OCI-LY7 (cell line): ENCODE results near the gene MYPN. TPM values are rescaled to one million over a fixed set of nuclear protein-coding genes. Genes with fewer than 3 reads are reported as not detected.

Experiments used
- BruUV-seq: library from RNA; stranded (reverse); fragments of 400-500 nt; replicated peaks from 2 replicates; lab custom pipeline; 2021; lab: Mats Ljungman, UMichigan
- CTCF ChIA-PET: fragments of 300-600 bp; sonication (Branson Sonifier 250); formaldehyde crosslinking; loops from one replicate; lab custom pipeline; 2022; ENCODE audit warnings: antibody characterized with exemption; ENCODE audit not compliant: unreplicated experiment; lab: Charles Lee
- POLR2A ChIA-PET: fragments of 300-600 bp; sonication (Branson Sonifier 250); formaldehyde crosslinking; loops from one replicate; lab custom pipeline; 2022; ENCODE audit warnings: antibody characterized with exemption; lab: Charles Lee
- DNase-seq: peaks from one replicate; pipeline ENCODE4 v3.0.0-alpha.2; 2015; ENCODE audit warnings: low spot score
- H2AFZ ChIP-seq: fragments of 200-600 bp; sonication (generic), shearing (Covaris generic); 2 replicates; pipeline ENCODE4 v1.6.1; 2014; ENCODE audit warnings: mild to moderate bottlenecking, antibody characterized with exemption, low read length, moderate library complexity
- H3K27ac ChIP-seq: fragments of 200-600 bp; sonication (generic); 2 replicates; pipeline ENCODE4 v1.5.1; 2014; ENCODE audit warnings: mixed run types, low read depth, mild to moderate bottlenecking, moderate library complexity, low read length, inconsistent platforms; ENCODE audit not compliant: poor library complexity, severe bottlenecking
- H3K36me3 ChIP-seq: fragments of 200-600 bp; sonication (generic); 2 replicates; pipeline ENCODE4 v1.6.1; 2014; ENCODE audit warnings: mild to moderate bottlenecking, antibody characterized with exemption, low read length, moderate library complexity, mixed read lengths; ENCODE audit not compliant: insufficient read depth
- H3K4me1 ChIP-seq: fragments of 200-600 bp; sonication (generic); 2 replicates; pipeline ENCODE4 v1.5.1; 2014; ENCODE audit warnings: mild to moderate bottlenecking, low read length; ENCODE audit not compliant: insufficient read depth, poor library complexity, severe bottlenecking
- H3K4me2 ChIP-seq: fragments of 200-600 bp; sonication (generic); 2 replicates; pipeline ENCODE4 v1.6.1; 2014; ENCODE audit warnings: mild to moderate bottlenecking, low read length
- H3K4me3 ChIP-seq: fragments of 200-600 bp; sonication (generic); 2 replicates; pipeline ENCODE4 v1.5.1; 2014; ENCODE audit warnings: mild to moderate bottlenecking, low read depth, low read length; ENCODE audit not compliant: poor library complexity, severe bottlenecking
- H3K79me2 ChIP-seq: fragments of 200-600 bp; sonication (generic); 2 replicates; pipeline ENCODE4 v1.6.1; 2016; ENCODE audit warnings: low read depth, mild to moderate bottlenecking, low read length, moderate library complexity, mixed read lengths; ENCODE audit not compliant: insufficient read depth
- H3K9me2 ChIP-seq: fragments of 200-600 bp; sonication (generic); 2 replicates; pipeline ENCODE4 v1.6.1; 2016; ENCODE audit warnings: mild to moderate bottlenecking, low read length, mixed read lengths; ENCODE audit not compliant: insufficient read depth
- H3K9me3 ChIP-seq: fragments of 200-600 bp; sonication (generic); 2 replicates; pipeline ENCODE4 v1.6.1; 2014; ENCODE audit warnings: mild to moderate bottlenecking, mixed run types, low read length, mixed read lengths
- H4K20me1 ChIP-seq: fragments of 200-600 bp; sonication (generic); 2 replicates; pipeline ENCODE4 v1.6.1; 2014; ENCODE audit warnings: mild to moderate bottlenecking, antibody characterized with exemption, low read length, moderate library complexity, mixed read lengths; ENCODE audit not compliant: insufficient read depth
- EZH2phosphoT487 ChIP-seq: fragments of 200-600 bp; sonication (generic); IDR thresholded peaks from 2 replicates; pipeline ENCODE4 v1.6.1; 2018; ENCODE audit warnings: low read depth, borderline replicate concordance, mild to moderate bottlenecking, mixed run types, antibody characterized with exemption, low read length, moderate library complexity, mixed read lengths
- intact Hi-C: fragments of 100-400 bp; cut with micrococcal nuclease; formaldehyde crosslinking; loops from one replicate; pipeline ENCODE4 v1.10.0; 2022; ENCODE audit not compliant: unreplicated experiment
- total RNA-seq, 2 experiments: library from RNA; depleted of rRNA in 1 of 2; stranded (reverse); fragments of >200 nt in 1 of 2; shearing (Covaris generic) in 1 of 2; gene quantifications; 2 replicates each; pipeline ENCODE4 v1.2.3, GENCODE V29; 2014 to 2022
- TF ChIP-seq, protein P1 (sequence below): fragments of 200-600 bp; sonication (generic); conservative IDR thresholded peaks from 2 replicates; pipeline ENCODE4 v1.5.1; 2014; ENCODE audit warnings: mild to moderate bottlenecking, antibody characterized with exemption, low read length, moderate library complexity, mixed read lengths

MYPN gene
- total RNA-seq, 2 experiments from 2014 or later: 0.06 TPM; not detected in 1

DNA sequence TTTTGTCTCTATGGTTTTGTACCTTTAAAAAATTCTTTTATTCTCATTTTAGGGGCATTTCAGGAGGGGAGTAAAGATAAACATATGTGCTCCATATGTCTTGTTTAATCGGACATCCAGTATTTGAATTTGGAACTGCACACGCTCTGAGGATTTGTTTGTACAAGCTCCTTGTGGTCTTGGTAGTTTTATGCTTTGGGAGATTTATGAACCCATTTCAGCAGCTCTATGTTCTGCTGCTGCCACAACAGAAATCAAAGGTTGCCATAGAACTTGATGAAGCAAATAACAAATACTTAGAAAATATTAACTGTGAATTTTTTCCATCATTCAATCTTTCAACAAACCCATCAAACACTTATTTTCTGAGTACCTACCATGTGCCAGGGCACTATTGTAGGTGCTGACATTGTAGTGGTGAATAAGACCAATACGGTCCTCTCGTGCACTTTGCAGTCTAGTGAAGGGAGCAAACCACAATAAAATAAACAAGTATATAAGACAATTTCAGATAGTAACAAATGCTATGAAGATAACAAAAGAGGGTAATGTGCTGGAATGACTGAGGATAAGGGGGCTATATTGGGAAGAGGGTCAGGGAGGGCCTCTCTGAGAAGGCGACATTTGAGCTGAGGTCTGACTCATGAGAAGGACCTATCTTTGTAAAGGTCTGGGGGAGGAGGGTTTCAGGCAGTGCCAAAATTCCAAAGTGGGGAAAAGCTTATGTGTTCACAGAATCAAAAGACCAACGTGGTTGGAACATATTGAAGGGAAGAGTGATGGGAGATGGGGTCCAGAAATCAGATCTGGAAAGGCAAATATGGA, 30.4 kb downstream of the MYPN start:
- no peak overlapping the region for H3K4me3 ChIP-seq
- H2AFZ ChIP-seq: no peak overlapping the region
- no peak overlapping the region for H3K4me2 ChIP-seq
- no peak for DNase-seq
- no peaks in the 10 kb centered on the region for H3K4me1 ChIP-seq
- TF ChIP-seq, protein P1, sequence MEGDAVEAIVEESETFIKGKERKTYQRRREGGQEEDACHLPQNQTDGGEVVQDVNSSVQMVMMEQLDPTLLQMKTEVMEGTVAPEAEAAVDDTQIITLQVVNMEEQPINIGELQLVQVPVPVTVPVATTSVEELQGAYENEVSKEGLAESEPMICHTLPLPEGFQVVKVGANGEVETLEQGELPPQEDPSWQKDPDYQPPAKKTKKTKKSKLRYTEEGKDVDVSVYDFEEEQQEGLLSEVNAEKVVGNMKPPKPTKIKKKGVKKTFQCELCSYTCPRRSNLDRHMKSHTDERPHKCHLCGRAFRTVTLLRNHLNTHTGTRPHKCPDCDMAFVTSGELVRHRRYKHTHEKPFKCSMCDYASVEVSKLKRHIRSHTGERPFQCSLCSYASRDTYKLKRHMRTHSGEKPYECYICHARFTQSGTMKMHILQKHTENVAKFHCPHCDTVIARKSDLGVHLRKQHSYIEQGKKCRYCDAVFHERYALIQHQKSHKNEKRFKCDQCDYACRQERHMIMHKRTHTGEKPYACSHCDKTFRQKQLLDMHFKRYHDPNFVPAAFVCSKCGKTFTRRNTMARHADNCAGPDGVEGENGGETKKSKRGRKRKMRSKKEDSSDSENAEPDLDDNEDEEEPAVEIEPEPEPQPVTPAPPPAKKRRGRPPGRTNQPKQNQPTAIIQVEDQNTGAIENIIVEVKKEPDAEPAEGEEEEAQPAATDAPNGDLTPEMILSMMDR: no peak
- TF ChIP-seq EZH2phosphoT487: no peak
- BruUV-seq: no TSS peak
- POLR2A ChIA-PET: interaction anchor here (0.5 kb wide), 1 partner anchor 504 kb away, joined by 3 read pairs; no protein-coding TSS in a partner anchor
- H3K79me2 ChIP-seq: no peaks in the 10 kb centered on the region
- no peaks in the 10 kb centered on the region for H4K20me1 ChIP-seq
- H3K9me2 ChIP-seq: no peaks in the 10 kb centered on the region
- CTCF ChIA-PET: no interaction called here
- H3K27ac ChIP-seq: no peak overlapping the region
- H3K36me3 ChIP-seq: no peaks in the 10 kb centered on the region
- H3K9me3 ChIP-seq: no peaks in the 10 kb centered on the region
- intact Hi-C loops: no loop called here

DNA sequence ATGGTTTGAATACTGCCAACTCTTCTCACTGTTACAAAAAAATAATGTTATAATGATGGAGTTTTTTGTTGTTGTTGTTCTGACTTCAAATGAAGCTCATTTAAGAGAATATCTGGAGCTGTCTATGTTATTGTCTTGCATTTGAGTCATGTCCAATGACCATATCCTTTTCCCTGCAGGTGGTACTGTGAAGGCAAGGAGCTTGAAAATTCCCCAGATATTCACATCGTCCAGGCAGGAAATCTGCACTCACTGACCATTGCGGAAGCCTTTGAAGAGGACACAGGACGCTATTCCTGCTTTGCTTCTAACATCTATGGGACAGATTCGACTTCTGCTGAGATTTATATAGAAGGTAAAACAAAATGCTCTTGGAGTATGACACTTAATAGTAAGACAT, 33.5 kb downstream of the MYPN start:
- no peaks in the 10 kb centered on the region for H3K36me3 ChIP-seq
- no TSS peak for BruUV-seq
- H3K79me2 ChIP-seq: no peaks in the 10 kb centered on the region
- no peak for TF ChIP-seq EZH2phosphoT487
- TF ChIP-seq, protein P1: no peak
- no peaks in the 10 kb centered on the region for H3K4me1 ChIP-seq
- no peak overlapping the region for H3K4me3 ChIP-seq
- H3K27ac ChIP-seq: no peak overlapping the region
- H3K9me2 ChIP-seq: no peaks in the 10 kb centered on the region
- POLR2A ChIA-PET: interaction anchor here (0.6 kb wide), 3 partner anchors 99 to 420 kb away, joined by 3 read pairs; no protein-coding TSS in a partner anchor
- no peaks in the 10 kb centered on the region for H3K9me3 ChIP-seq
- no peaks in the 10 kb centered on the region for H4K20me1 ChIP-seq
- H2AFZ ChIP-seq: no peak overlapping the region
- CTCF ChIA-PET: no interaction called here
- intact Hi-C loops: no loop called here
- no peak overlapping the region for H3K4me2 ChIP-seq
- no peak for DNase-seq

DNA sequence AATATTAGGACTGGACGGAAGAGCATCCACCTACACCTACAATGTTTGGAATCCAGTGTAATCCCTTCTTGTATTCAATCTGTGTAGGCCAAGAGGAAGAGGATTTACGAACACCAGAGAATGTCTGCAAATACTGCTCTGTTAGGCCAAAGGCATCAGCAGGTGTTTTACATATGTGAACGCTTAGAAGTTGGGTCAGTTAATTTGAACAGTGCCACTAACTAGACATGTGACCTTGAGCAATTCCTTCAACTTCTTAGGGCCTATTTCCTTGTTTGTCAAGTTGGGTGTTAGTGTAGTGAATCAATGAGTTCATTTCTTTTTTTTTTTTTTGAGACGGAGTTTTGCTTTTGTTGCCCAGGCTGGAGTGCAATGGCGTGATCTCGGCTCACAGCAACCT, 35.4 kb downstream of the MYPN start:
- Histone ChIP-seq H3K27ac (no peak overlapping the region), H3K79me2 (no peaks in the 10 kb centered on the region), H3K9me2 (no peaks in the 10 kb centered on the region), H3K4me3 (no peak overlapping the region), H3K36me3 (no peaks in the 10 kb centered on the region), H3K4me2 (no peak overlapping the region), H3K4me1 (no peaks in the 10 kb centered on the region), H2AFZ (no peak overlapping the region), H3K9me3 (no peaks in the 10 kb centered on the region), H4K20me1 (no peaks in the 10 kb centered on the region)
- ChIA-PET CTCF (no interaction called here), POLR2A (interaction anchor here (0.6 kb wide), 1 partner anchor 779 kb away, joined by 3 read pairs; no protein-coding TSS in a partner anchor)
- BruUV-seq: no TSS peak
- intact Hi-C loops: no loop called here
- no peak for DNase-seq
- TF ChIP-seq EZH2phosphoT487: no peak
- TF ChIP-seq, protein P1: no peak
